ENCODE results near the gene CLDN14. TPM values are rescaled to one million over a fixed set of nuclear protein-coding genes. Genes with fewer than 3 reads are reported as not detected.

CLDN14 gene
- polyA plus RNA-seq, 4 donors = 0.09 TPM; not detected in 3

DNA sequence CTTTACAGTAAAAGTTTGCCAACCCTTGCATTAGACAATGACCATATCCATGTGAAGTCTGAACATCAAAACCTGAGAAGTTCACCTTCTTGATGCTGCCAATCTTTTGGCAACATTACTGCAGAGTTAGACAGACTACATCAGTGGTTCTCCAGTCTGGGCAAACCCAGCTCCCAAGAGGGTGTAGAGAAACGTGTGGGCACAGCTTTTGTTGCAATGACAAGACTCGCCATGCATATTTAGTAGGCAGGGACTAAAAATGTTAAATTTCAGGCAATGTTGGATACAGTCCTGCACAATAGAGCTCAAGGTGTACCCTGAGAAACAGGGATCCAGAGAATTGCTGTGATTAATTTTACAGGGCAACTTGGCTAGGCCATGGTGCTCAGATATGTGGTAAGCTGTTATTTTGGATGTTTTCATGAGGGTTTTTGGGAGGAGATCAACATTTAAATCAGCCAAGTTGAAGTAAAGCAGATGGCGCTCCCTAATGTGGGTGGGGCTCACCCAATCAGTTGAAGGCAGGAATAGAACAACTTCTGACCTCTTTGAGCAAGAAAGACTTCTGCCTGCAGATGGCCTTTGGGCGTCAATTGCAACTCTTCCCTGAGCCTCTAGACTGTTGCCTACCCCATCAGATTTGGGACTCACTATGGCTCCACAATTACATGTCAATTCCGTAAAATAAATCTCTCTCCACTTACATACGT lies 37.6 kb upstream of the CLDN14 start:
- Histone ChIP-seq H3K4me3 (ENCODE audit: low read depth in 1 of 3, low read length in 3 of 3) (no peak overlapping the region), H3K36me3 (ENCODE audit: control insufficient read depth in 3 of 3, insufficient read depth in 2 of 3, low read depth in 1 of 3, low read length in 3 of 3) (no peaks in the 10 kb centered on the region)
- 77 to 85% (median 82%) methylated on average over 6 of the region's 6 CpGs for WGBS, 3 donors

DNA sequence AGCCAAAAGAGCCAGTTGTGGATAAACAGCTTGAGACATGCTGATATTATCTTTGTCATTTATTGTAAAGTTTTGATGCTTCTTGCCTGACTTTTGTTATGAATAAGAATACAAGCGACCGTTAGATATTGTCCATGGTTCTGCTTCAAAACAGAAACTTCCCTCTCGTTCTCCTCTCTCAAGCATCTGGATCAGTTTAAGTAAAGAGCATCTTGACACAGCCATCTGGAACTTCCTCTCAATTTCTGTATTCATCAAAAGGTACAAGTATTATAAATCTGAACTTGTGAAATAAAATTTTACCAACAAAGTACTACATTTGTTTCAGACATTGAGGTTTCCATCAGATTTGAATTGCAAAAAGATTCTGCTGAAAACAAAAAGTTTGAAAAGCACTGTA lies 36.4 kb upstream of the CLDN14 start:
- Histone ChIP-seq H3K9me3 (ENCODE audit: control insufficient read depth in 2 of 2, insufficient read depth in 1 of 2, low read depth in 1 of 2, low read length in 1 of 2) (no peaks in the 10 kb centered on the region), H3K27me3 (ENCODE audit: control insufficient read depth in 3 of 3, insufficient read depth in 3 of 3, low read length in 3 of 3) (no peaks in the 10 kb centered on the region), H3K4me1 (ENCODE audit: control insufficient read depth in 3 of 3, insufficient read depth in 2 of 3, low read depth in 1 of 3, low read length in 2 of 3) (no peaks in the 10 kb centered on the region), H3K36me3 (ENCODE audit: control insufficient read depth in 3 of 3, insufficient read depth in 2 of 3, low read depth in 1 of 3, low read length in 3 of 3) (no peaks in the 10 kb centered on the region), H3K4me3 (ENCODE audit: low read depth in 1 of 3, low read length in 3 of 3) (no peak overlapping the region), H3K27ac (ENCODE audit: low read depth in 1 of 3, low read length in 2 of 3) (no peak overlapping the region)
- DNase-seq = no peak
- WGBS, 3 donors = 58 to 73% (median 70%) methylated on average over 3 of the region's 3 CpGs
- FAIRE-seq = no peak

More for the DNA sequence above, 37.6 kb upstream of the CLDN14 start:
- Histone ChIP-seq H3K27ac (ENCODE audit: low read depth in 1 of 3, low read length in 2 of 3) (no peak overlapping the region), H3K9me3 (ENCODE audit: control insufficient read depth in 2 of 2, insufficient read depth in 1 of 2, low read depth in 1 of 2, low read length in 1 of 2) (no peaks in the 10 kb centered on the region), H3K27me3 (ENCODE audit: control insufficient read depth in 3 of 3, insufficient read depth in 3 of 3, low read length in 3 of 3) (no peaks in the 10 kb centered on the region), H3K4me1 (ENCODE audit: control insufficient read depth in 3 of 3, insufficient read depth in 2 of 3, low read depth in 1 of 3, low read length in 2 of 3) (no peaks in the 10 kb centered on the region)
- DNase-seq (no peak), FAIRE-seq (no peak)

DNA sequence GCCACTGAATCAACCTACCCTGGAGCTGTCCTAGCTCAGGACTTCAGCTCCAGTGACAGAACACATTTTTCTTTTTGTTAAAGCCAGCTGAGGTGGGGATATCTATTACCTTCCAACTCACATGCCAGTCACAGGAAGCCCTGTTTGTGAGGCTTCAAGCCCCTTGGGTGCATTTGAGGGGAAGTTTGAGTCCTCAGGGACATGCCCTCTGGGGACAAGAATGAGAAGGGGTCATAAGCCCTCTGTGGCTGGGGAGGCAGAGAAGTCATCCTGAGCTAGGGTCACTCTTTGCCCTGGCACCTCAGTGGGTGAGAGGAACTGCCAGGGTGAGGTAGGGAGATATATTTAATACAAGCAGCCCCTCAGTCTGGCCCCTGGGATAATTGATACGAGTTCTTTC lies 33.5 kb upstream of the CLDN14 start:
- Histone ChIP-seq H3K36me3 (ENCODE audit: control insufficient read depth in 3 of 3, insufficient read depth in 2 of 3, low read depth in 1 of 3, low read length in 3 of 3) (no peaks in the 10 kb centered on the region), H3K4me1 (ENCODE audit: control insufficient read depth in 3 of 3, insufficient read depth in 2 of 3, low read depth in 1 of 3, low read length in 2 of 3) (no peaks in the 10 kb centered on the region), H3K27me3 (ENCODE audit: control insufficient read depth in 3 of 3, insufficient read depth in 3 of 3, low read length in 3 of 3) (peaks cover 0 to 2% (median 0%) of the 10 kb centered on the region in 3 donors), H3K4me3 (ENCODE audit: low read depth in 1 of 3, low read length in 3 of 3) (no peak overlapping the region), H3K9me3 (ENCODE audit: control insufficient read depth in 2 of 2, insufficient read depth in 1 of 2, low read depth in 1 of 2, low read length in 1 of 2) (no peaks in the 10 kb centered on the region), H3K27ac (ENCODE audit: low read depth in 1 of 3, low read length in 2 of 3) (no peak overlapping the region)
- 70 to 94% (median 72%) methylated on average over 1 of the region's 1 CpG for WGBS, 3 donors
- FAIRE-seq = no peak
- DNase-seq = no peak

DNA sequence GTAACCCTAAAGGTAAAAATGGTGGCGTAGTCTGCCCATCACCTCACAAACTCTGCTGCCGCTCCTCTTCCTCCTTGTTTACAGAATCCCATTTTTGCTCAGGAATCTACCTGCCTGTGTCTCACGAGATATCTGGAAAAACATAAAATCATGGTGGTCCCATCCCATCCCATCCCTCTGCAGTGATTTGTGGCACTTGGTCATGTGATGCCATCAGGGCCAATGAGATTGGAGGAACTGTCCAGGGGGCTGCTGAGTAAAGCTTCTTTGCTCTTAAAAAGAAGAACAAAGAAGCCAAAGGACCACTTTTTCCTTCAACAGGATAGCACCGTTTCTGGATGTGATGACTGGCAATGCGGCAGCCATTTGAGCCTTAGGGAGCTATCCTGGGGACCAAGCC lies 33.0 kb upstream of the CLDN14 start:
- Histone ChIP-seq H3K4me1 (ENCODE audit: control insufficient read depth in 3 of 3, insufficient read depth in 2 of 3, low read depth in 1 of 3, low read length in 2 of 3) (no peaks in the 10 kb centered on the region), H3K9me3 (ENCODE audit: control insufficient read depth in 2 of 2, insufficient read depth in 1 of 2, low read depth in 1 of 2, low read length in 1 of 2) (no peaks in the 10 kb centered on the region), H3K27ac (ENCODE audit: low read depth in 1 of 3, low read length in 2 of 3) (no peak overlapping the region), H3K36me3 (ENCODE audit: control insufficient read depth in 3 of 3, insufficient read depth in 2 of 3, low read depth in 1 of 3, low read length in 3 of 3) (no peaks in the 10 kb centered on the region), H3K27me3 (ENCODE audit: control insufficient read depth in 3 of 3, insufficient read depth in 3 of 3, low read length in 3 of 3) (peaks cover 0 to 2% (median 0%) of the 10 kb centered on the region in 3 donors), H3K4me3 (ENCODE audit: low read depth in 1 of 3, low read length in 3 of 3) (no peak overlapping the region)
- DNase-seq = no peak
- no peak for FAIRE-seq
- WGBS, 3 donors = 65 to 79% (median 73%) methylated on average over 5 of the region's 5 CpGs

DNA sequence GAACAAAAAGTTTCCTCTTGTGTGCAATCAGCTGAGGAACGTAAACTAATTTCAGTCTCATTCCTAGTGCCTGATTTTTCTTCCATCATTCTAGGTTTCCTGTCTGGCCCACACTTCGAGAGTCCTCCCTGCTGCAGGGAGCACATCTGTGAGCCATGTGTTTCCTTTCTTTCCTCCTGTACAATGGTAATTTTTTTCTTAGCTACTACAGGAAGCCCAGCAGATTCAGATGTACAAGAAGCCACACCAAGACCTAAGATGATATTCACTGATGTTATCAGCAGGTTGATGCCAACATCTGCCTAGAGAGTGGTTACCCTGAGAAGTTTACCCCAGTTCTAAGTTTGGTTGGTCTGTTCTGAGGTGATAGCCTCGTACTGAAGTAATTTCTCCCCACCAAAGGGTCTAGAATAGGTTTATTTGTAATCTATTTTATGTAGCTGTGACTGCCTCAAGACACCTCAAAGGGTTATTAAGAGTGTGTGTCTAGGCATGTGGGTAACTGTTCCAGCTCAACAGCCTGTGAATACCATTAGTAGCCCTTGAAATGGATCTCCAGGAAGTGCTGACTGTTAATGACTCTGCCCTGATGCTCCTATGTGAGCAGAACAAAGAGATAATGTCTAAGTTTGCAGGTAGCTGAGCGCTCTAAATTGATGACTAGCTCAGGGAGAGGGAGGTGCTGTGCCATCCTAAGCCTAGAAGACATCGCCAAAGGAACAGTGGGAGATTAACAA lies 31.7 kb upstream of the CLDN14 start:
- H3K9me3 ChIP-seq (ENCODE audit: control insufficient read depth in 2 of 2, insufficient read depth in 1 of 2, low read depth in 1 of 2, low read length in 1 of 2) = no peaks in the 10 kb centered on the region
- no peaks in the 10 kb centered on the region for H3K4me1 ChIP-seq (ENCODE audit: control insufficient read depth in 3 of 3, insufficient read depth in 2 of 3, low read depth in 1 of 3, low read length in 2 of 3)
- FAIRE-seq (no peak), DNase-seq (no peak)
- H3K36me3 ChIP-seq (ENCODE audit: control insufficient read depth in 3 of 3, insufficient read depth in 2 of 3, low read depth in 1 of 3, low read length in 3 of 3) = no peaks in the 10 kb centered on the region
- H3K27ac ChIP-seq (ENCODE audit: low read depth in 1 of 3, low read length in 2 of 3) = no peak overlapping the region
- no peak overlapping the region for H3K4me3 ChIP-seq (ENCODE audit: low read depth in 1 of 3, low read length in 3 of 3)
- 64 to 76% (median 67%) methylated on average over 5 of the region's 5 CpGs for WGBS, 3 donors
- peaks cover 0 to 2% (median 0%) of the 10 kb centered on the region in 3 donors for H3K27me3 ChIP-seq (ENCODE audit: control insufficient read depth in 3 of 3, insufficient read depth in 3 of 3, low read length in 3 of 3)

DNA sequence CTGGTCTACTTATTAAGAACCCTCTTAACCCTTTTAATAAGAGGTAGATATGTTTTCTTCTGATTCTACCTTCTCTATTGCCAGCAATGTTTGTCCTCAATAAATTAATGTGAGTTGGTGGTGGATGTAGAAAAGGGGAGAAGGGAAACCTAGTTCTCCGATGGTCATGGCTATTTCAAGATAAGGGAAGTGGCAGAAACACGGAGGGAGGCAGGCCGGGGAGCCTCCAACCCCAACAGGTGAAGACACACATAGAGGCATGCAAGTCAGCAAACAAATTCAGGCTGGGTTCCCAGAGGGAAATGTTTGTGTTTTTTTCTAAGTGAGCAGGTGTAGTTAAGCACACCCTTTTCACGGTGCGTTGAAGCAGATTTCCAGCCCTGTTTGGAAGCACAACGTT lies 31.0 kb upstream of the CLDN14 start:
- H3K9me3 ChIP-seq (ENCODE audit: control insufficient read depth in 2 of 2, insufficient read depth in 1 of 2, low read depth in 1 of 2, low read length in 1 of 2) = no peaks in the 10 kb centered on the region
- no peak overlapping the region for H3K27ac ChIP-seq (ENCODE audit: low read depth in 1 of 3, low read length in 2 of 3)
- 44 to 60% (median 45%) methylated on average over 6 of the region's 6 CpGs for WGBS, 3 donors
- FAIRE-seq (no peak), DNase-seq (no peak)
- H3K36me3 ChIP-seq (ENCODE audit: control insufficient read depth in 3 of 3, insufficient read depth in 2 of 3, low read depth in 1 of 3, low read length in 3 of 3) = no peaks in the 10 kb centered on the region
- no peaks in the 10 kb centered on the region for H3K4me1 ChIP-seq (ENCODE audit: control insufficient read depth in 3 of 3, insufficient read depth in 2 of 3, low read depth in 1 of 3, low read length in 2 of 3)
- H3K4me3 ChIP-seq (ENCODE audit: low read depth in 1 of 3, low read length in 3 of 3) = no peak overlapping the region
- H3K27me3 ChIP-seq (ENCODE audit: control insufficient read depth in 3 of 3, insufficient read depth in 3 of 3, low read length in 3 of 3) = peaks cover 0 to 2% (median 0%) of the 10 kb centered on the region in 3 donors

DNA sequence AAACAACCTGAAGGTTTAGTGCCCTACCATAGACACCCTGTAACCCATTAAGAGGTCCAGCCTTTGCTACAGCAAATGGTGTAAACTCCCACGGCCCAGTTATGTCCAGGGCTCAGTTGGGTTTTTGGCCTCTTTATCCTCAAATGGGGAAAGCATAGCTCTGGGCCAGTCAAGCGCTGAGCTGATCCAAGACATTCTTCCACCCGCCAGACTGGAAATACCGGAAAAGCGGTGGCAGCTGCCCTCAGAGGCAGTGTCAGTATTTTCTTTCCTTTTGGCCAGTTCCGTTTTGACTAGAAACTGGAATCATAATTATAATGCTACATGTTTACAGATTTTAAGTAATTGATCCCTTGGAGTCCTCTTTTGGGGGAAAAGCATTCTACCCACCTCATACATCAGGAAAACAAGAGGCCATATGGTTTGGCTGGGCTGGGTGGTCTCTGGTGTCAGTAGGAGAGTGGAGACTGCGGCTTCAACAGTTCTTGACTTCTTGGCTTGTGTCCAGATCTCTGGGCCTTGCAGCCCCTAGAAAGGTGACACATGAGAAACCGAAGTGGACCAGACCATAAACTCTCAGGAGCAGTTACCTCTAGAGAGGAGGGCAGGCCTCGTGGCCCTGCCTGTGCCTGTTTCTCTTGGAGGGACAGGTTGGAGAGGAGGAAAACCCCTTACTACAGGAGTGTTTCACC lies 30.2 kb upstream of the CLDN14 start:
- no peak for FAIRE-seq
- Histone ChIP-seq H3K9me3 (ENCODE audit: control insufficient read depth in 2 of 2, insufficient read depth in 1 of 2, low read depth in 1 of 2, low read length in 1 of 2) (no peaks in the 10 kb centered on the region), H3K4me3 (ENCODE audit: low read depth in 1 of 3, low read length in 3 of 3) (no peak overlapping the region), H3K36me3 (ENCODE audit: control insufficient read depth in 3 of 3, insufficient read depth in 2 of 3, low read depth in 1 of 3, low read length in 3 of 3) (no peaks in the 10 kb centered on the region), H3K27me3 (ENCODE audit: control insufficient read depth in 3 of 3, insufficient read depth in 3 of 3, low read length in 3 of 3) (peaks cover 0 to 2% (median 0%) of the 10 kb centered on the region in 3 donors), H3K4me1 (ENCODE audit: control insufficient read depth in 3 of 3, insufficient read depth in 2 of 3, low read depth in 1 of 3, low read length in 2 of 3) (no peaks in the 10 kb centered on the region), H3K27ac (ENCODE audit: low read depth in 1 of 3, low read length in 2 of 3) (no peak overlapping the region)
- no peak for DNase-seq
- WGBS, 3 donors = 61 to 82% (median 67%) methylated on average over 9 of the region's 9 CpGs

DNA sequence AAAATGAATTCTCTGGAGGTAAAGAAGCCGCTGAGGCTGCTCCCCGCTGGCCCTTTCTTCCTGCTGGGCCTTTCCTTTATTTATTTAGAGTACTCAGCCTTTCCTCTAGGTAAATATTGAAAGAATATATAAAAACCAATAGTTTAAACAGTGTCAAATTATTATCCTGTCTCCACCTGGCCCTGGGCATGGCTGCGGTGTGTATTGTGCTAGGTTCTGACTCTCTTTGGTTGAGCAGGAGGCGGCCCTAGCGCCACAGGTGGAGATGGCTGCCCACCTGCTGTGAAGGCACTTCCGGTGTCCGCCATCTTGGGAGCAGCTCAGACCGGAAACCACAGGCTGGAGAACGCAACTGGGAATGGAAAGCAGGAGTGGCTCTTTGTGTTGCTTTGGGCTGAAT lies 29.0 kb upstream of the CLDN14 start:
- no peaks in the 10 kb centered on the region for H3K4me1 ChIP-seq (ENCODE audit: control insufficient read depth in 3 of 3, insufficient read depth in 2 of 3, low read depth in 1 of 3, low read length in 2 of 3)
- DNase-seq (no peak), FAIRE-seq (no peak)
- H3K9me3 ChIP-seq (ENCODE audit: control insufficient read depth in 2 of 2, insufficient read depth in 1 of 2, low read depth in 1 of 2, low read length in 1 of 2) = no peaks in the 10 kb centered on the region
- WGBS, 3 donors = 94 to 95% (median 95%) methylated on average over 9 of the region's 9 CpGs
- H3K27me3 ChIP-seq (ENCODE audit: control insufficient read depth in 3 of 3, insufficient read depth in 3 of 3, low read length in 3 of 3) = peaks cover 0 to 5% (median 0%) of the 10 kb centered on the region in 3 donors
- H3K4me3 ChIP-seq (ENCODE audit: low read depth in 1 of 3, low read length in 3 of 3) = no peak overlapping the region
- no peak overlapping the region for H3K27ac ChIP-seq (ENCODE audit: low read depth in 1 of 3, low read length in 2 of 3)
- no peaks in the 10 kb centered on the region for H3K36me3 ChIP-seq (ENCODE audit: control insufficient read depth in 3 of 3, insufficient read depth in 2 of 3, low read depth in 1 of 3, low read length in 3 of 3)

Data from small intestine (tissue), 7 donors.